Caco-2 (cell line): ENCODE results near the gene PPARA. TPM values are rescaled to one million over a fixed set of nuclear protein-coding genes. Genes with fewer than 3 reads are reported as not detected.

Experiments
- BruUV-seq: library from RNA; stranded (reverse); fragments of 400-500 nt; replicated peaks from 2 replicates; lab custom pipeline; 2021; lab: Mats Ljungman, UMichigan
- CTCF ChIA-PET: fragments of 300-600 bp; sonication (Branson Sonifier 250); formaldehyde crosslinking; loops from one replicate; lab custom pipeline; 2022; ENCODE audit warnings: antibody characterized with exemption; lab: Charles Lee
- POLR2A ChIA-PET: fragments of 300-600 bp; sonication (Branson Sonifier 250); formaldehyde crosslinking; loops from one replicate; lab custom pipeline; 2022; ENCODE audit warnings: antibody characterized with exemption; lab: Charles Lee
- DNase-seq, 2 experiments: peaks; one replicate each; pipeline versions ENCODE4 v3.0.0 to v3.0.0-alpha.2; 2020 to 2022
- H3K27me3 ChIP-seq: replicated peaks from 2 replicates; pipeline ENCODE4 v1.6.0; 2011; ENCODE audit warnings: low read length; ENCODE audit not compliant: control insufficient read depth, insufficient read depth
- H3K36me3 ChIP-seq: 2 replicates; pipeline ENCODE4 v1.5.1; 2011; ENCODE audit warnings: low read length; ENCODE audit not compliant: control insufficient read depth, insufficient read depth
- H3K4me1 ChIP-seq: fragments of 250-450 bp; sonication (Bioruptor Pico); 2 replicates; pipeline ENCODE4 v1.5.1; 2020; ENCODE audit warnings: mild to moderate bottlenecking
- H3K4me3 ChIP-seq: 2 replicates; pipeline ENCODE4 v1.5.1; 2011; ENCODE audit warnings: low read depth, mild to moderate bottlenecking, control low read depth, low read length
- H3K9me3 ChIP-seq: fragments of 250-450 bp; sonication (Bioruptor Pico); 2 replicates; pipeline ENCODE4 v1.5.1; 2020; ENCODE audit warnings: mild to moderate bottlenecking, moderate library complexity
- H3K27ac Mint-ChIP-seq: one replicate; pipeline ENCODE4 v1.8.0; 2022; ENCODE audit warnings: mixed read lengths; ENCODE audit not compliant: unreplicated experiment
- H3K27me3 Mint-ChIP-seq: one replicate; pipeline ENCODE4 v1.8.0; 2022; ENCODE audit warnings: mixed read lengths; ENCODE audit not compliant: insufficient read depth, unreplicated experiment
- H3K36me3 Mint-ChIP-seq: one replicate; pipeline ENCODE4 v1.8.0; 2022; ENCODE audit warnings: mild to moderate bottlenecking, mixed read lengths; ENCODE audit not compliant: insufficient read depth, unreplicated experiment
- H3K4me1 Mint-ChIP-seq: one replicate; pipeline ENCODE4 v1.8.0; 2022; ENCODE audit warnings: low read depth, mixed read lengths; ENCODE audit not compliant: unreplicated experiment
- H3K4me3 Mint-ChIP-seq: one replicate; pipeline ENCODE4 v1.8.0; 2022; ENCODE audit warnings: mild to moderate bottlenecking, moderate library complexity, mixed read lengths; ENCODE audit not compliant: unreplicated experiment
- H3K9me3 Mint-ChIP-seq: one replicate; pipeline ENCODE4 v1.8.0; 2022; ENCODE audit warnings: mixed read lengths; ENCODE audit not compliant: unreplicated experiment
- intact Hi-C: fragments of 100-400 bp; cut with micrococcal nuclease; formaldehyde crosslinking; loops from one replicate; pipeline ENCODE4 v1.10.0; 2022; ENCODE audit not compliant: unreplicated experiment
- total RNA-seq: library from RNA; stranded (reverse); gene quantifications from 2 replicates; pipeline ENCODE4 v1.2.3, GENCODE V29; 2022
- TF ChIP-seq, protein P1 (sequence below), 2 experiments: fragments of 200-600 bp in 1 of 2; IDR thresholded peaks; 1 replicate in 1 of 2; 2 replicates in 1 of 2; pipeline versions ENCODE4 v1.5.1 to v1.8.0; 2011 to 2022; ENCODE audit warnings: antibody characterized with exemption in 1 of 2, control low read depth in 1 of 2, inconsistent platforms in 1 of 2, low read depth in 1 of 2, low read length in 1 of 2, mild to moderate bottlenecking in 1 of 2, moderate library complexity in 1 of 2; ENCODE audit not compliant: insufficient read depth in 1 of 2, severe bottlenecking in 1 of 2, unreplicated experiment in 1 of 2

The PPARA gene
- total RNA-seq, 1 experiment from 2014 or later = 13.4 TPM

DNA sequence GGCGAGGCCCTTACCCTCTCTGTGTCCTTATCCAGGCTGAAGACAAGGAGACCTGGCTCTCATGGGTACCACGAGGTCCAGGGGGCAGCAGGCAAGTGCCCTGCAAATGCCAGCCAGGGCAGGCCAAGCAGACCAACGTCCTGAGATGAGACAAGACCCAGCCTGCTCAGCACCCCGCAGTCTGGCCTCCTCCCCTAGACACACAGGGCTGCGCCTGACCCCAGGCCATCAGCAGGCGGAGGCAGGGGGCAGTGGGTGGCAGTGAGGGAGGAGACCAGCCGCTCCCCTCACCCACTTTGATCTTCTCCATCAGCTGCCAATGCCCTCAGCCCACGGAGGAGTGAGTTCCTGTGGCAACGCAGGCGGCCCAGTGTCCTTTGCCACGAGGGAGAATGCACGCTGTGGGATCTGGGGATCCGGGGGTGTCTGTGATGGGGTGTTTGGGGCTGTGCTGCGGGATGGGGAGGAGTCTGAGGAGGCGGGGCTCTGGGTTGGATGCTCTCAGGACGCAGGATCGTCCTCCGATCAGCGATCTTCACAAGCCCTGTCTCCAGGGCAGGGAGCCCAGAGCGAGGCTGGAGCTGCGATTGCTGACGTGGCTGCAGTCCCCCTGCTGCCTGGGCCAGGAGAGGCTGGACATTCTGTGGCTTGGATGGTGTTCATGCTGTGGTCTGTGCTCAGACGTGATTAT lies 30.5 kb upstream of the PPARA start:
- POLR2A ChIA-PET = interaction anchor here (0.6 kb wide), 1 partner anchor 200 kb away, joined by 5 read pairs; no protein-coding TSS in a partner anchor

DNA sequence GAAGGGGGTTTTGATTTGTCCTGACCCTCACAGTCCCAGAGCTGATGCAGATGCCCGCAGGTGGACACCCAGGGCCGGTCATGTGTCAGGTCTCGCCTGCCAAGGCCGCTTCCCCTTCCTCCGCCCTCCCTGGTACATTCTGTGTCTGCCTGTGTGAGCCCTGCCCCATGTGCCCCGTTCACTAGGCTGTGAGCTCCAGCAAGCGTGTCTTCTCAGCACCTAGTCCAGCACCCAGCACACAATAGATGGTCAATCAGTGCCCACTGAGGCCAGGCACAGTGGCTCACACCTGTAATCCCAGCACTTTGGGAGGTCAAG lies 29.9 kb upstream of the PPARA start:
- POLR2A ChIA-PET = interaction anchor here (0.6 kb wide), 1 partner anchor 200 kb away, joined by 5 read pairs; no protein-coding TSS in a partner anchor
- H3K27ac Mint-ChIP-seq = no peak overlapping the region
- H3K36me3 Mint-ChIP-seq = peaks cover 6% of the 10 kb centered on the region
- intact Hi-C loops = no loop called here
- H3K9me3 Mint-ChIP-seq = no peaks in the 10 kb centered on the region
- no peaks in the 10 kb centered on the region for H3K4me1 Mint-ChIP-seq
- no peak overlapping the region for H3K4me3 Mint-ChIP-seq
- H3K27me3 Mint-ChIP-seq = no peaks in the 10 kb centered on the region
- Histone ChIP-seq H3K27me3 (no peaks in the 10 kb centered on the region), H3K4me1 (peaks cover 12% of the 10 kb centered on the region), H3K9me3 (no peaks in the 10 kb centered on the region), H3K4me3 (no peak overlapping the region), H3K36me3 (no peaks in the 10 kb centered on the region)
- BruUV-seq = no TSS peak
- CTCF ChIA-PET = interaction anchor here (0.7 to 3.5 kb wide), 3 partner anchors 107 to 195 kb away, joined by 3 to 10 read pairs (median 4); partner anchors contain the start of gene GTSE1
- TF ChIP-seq, protein P1, sequence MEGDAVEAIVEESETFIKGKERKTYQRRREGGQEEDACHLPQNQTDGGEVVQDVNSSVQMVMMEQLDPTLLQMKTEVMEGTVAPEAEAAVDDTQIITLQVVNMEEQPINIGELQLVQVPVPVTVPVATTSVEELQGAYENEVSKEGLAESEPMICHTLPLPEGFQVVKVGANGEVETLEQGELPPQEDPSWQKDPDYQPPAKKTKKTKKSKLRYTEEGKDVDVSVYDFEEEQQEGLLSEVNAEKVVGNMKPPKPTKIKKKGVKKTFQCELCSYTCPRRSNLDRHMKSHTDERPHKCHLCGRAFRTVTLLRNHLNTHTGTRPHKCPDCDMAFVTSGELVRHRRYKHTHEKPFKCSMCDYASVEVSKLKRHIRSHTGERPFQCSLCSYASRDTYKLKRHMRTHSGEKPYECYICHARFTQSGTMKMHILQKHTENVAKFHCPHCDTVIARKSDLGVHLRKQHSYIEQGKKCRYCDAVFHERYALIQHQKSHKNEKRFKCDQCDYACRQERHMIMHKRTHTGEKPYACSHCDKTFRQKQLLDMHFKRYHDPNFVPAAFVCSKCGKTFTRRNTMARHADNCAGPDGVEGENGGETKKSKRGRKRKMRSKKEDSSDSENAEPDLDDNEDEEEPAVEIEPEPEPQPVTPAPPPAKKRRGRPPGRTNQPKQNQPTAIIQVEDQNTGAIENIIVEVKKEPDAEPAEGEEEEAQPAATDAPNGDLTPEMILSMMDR (IDR thresholded peaks at IDR 0.05; ENCODE audit: insufficient read depth in 1 of 2, low read depth in 1 of 2, low read length in 1 of 2, severe bottlenecking in 1 of 2, unreplicated experiment in 1 of 2) = no peak
- DNase-seq = no peak

More for the DNA sequence above, 30.5 kb upstream of the PPARA start:
- intact Hi-C loops = no loop called here
- no peak overlapping the region for H3K4me3 ChIP-seq
- BruUV-seq = no TSS peak
- H3K9me3 ChIP-seq = no peaks in the 10 kb centered on the region
- Mint-ChIP-seq H3K27ac (no peak overlapping the region), H3K27me3 (no peaks in the 10 kb centered on the region), H3K36me3 (peaks cover 6% of the 10 kb centered on the region), H3K9me3 (no peaks in the 10 kb centered on the region), H3K4me3 (no peak overlapping the region), H3K4me1 (no peaks in the 10 kb centered on the region)
- H3K36me3 ChIP-seq = no peaks in the 10 kb centered on the region
- DNase-seq = no peak
- peaks cover 12% of the 10 kb centered on the region for H3K4me1 ChIP-seq
- TF ChIP-seq, protein P1 (IDR thresholded peaks at IDR 0.05; ENCODE audit: insufficient read depth in 1 of 2, low read depth in 1 of 2, low read length in 1 of 2, severe bottlenecking in 1 of 2, unreplicated experiment in 1 of 2) = no peak
- H3K27me3 ChIP-seq = no peaks in the 10 kb centered on the region
- CTCF ChIA-PET = interaction anchor here (0.6 to 3.5 kb wide), 6 partner anchors 23 to 196 kb away, joined by 3 to 10 read pairs (median 3); partner anchors contain the start of gene GTSE1

DNA sequence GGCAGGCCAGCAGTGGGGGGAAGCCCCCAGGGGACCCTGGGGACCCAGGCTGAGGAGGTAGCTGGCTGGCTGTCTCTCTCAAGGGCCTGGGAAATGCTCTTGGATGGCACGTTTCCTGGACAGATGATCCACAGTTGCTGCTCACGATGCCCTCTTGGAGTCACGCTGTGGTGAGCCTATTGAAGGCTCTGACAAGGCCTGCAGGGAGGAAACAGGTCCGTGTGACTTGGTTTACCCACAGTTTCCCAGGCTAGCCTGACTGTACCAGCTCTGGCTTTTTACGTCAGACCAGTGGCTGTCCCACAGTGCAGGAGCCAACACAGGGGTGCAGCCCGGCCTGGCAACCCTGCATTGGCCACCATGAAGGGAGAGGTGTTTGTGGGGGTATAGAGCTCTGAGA lies 29.2 kb upstream of the PPARA start:
- no peaks in the 10 kb centered on the region for H3K9me3 Mint-ChIP-seq
- H3K4me3 ChIP-seq = no peak overlapping the region
- H3K4me3 Mint-ChIP-seq = no peak overlapping the region
- BruUV-seq = no TSS peak
- H3K4me1 ChIP-seq = peaks cover 11% of the 10 kb centered on the region
- DNase-seq = no peak
- H3K4me1 Mint-ChIP-seq = no peaks in the 10 kb centered on the region
- no peak overlapping the region for H3K27ac Mint-ChIP-seq
- TF ChIP-seq, protein P1 (IDR thresholded peaks at IDR 0.05; ENCODE audit: insufficient read depth in 1 of 2, low read depth in 1 of 2, low read length in 1 of 2, severe bottlenecking in 1 of 2, unreplicated experiment in 1 of 2) = no peak
- CTCF ChIA-PET = interaction anchor here (1.3 to 3.5 kb wide), 5 partner anchors 84 to 195 kb away, joined by 3 to 10 read pairs (median 4); partner anchors contain the start of genes CDPF1 and GTSE1
- H3K9me3 ChIP-seq = no peaks in the 10 kb centered on the region
- no peaks in the 10 kb centered on the region for H3K27me3 Mint-ChIP-seq
- H3K36me3 ChIP-seq = no peaks in the 10 kb centered on the region
- no peaks in the 10 kb centered on the region for H3K27me3 ChIP-seq
- POLR2A ChIA-PET = no interaction called here
- intact Hi-C loops = no loop called here
- H3K36me3 Mint-ChIP-seq = peaks cover 6% of the 10 kb centered on the region
